K562 (cell line): ENCODE measurements around the gene UBQLN3.

ENCODE experiments used
- FOXM1 ChIP-seq, 2 experiments: fragments of 450-650 bp in 1 of 2; sonication (generic) in 1 of 2; formaldehyde crosslinking in 1 of 2; IDR thresholded peaks; 2 replicates each; pipeline versions ENCODE4 v1.6.1 to v1.9.0; 2017 to 2022; ENCODE audit warnings: low read depth in 2 of 2, mild to moderate bottlenecking in 2 of 2, missing genetic modification reagents in 1 of 2, moderate library complexity in 1 of 2
- PBX2 ChIP-seq, 2 experiments: IDR thresholded peaks in 1 of 2; conservative IDR thresholded peaks in 1 of 2; 2 replicates each; pipeline ENCODE4 v1.6.1; 2016; ENCODE audit warnings: low read depth in 2 of 2, mild to moderate bottlenecking in 1 of 2, missing compliant biosample characterization in 1 of 2, missing genetic modification characterization in 1 of 2, moderate library complexity in 1 of 2
- POLR2A ChIP-seq: fragments of 450-650 bp; conservative IDR thresholded peaks from 2 replicates; pipeline ENCODE4 v1.6.1; 2016
- POLR2AphosphoS5 ChIP-seq: IDR thresholded peaks from 2 replicates; pipeline ENCODE4 v1.6.1; 2011; ENCODE audit warnings: mild to moderate bottlenecking, low read depth, low read length, moderate library complexity; ENCODE audit not compliant: control insufficient read depth, insufficient read depth
- REST ChIP-seq, 2 experiments: fragments of 450-650 bp; formaldehyde crosslinking in 1 of 2; IDR thresholded peaks; 2 replicates each; pipeline versions ENCODE4 v1.4.0 to v1.6.1; 2014 to 2020; ENCODE audit warnings: mild to moderate bottlenecking in 2 of 2, borderline replicate concordance in 1 of 2, low read depth in 1 of 2
- ZC3H8 ChIP-seq: fragments of 450-650 bp; IDR thresholded peaks from 2 replicates; pipeline ENCODE4 v1.6.1; 2017
- TF ChIP-seq, protein P1 (sequence below), 2 experiments: fragments of 200-800 bp in 1 of 2; sonication (Bioruptor generic) in 1 of 2; sonication (generic) in 1 of 2; formaldehyde crosslinking in 1 of 2; IDR thresholded peaks in 1 of 2; conservative IDR thresholded peaks in 1 of 2; 2 replicates each; pipeline versions ENCODE4 v1.5.0 to v1.6.1; 2016 to 2020; ENCODE audit warnings: missing compliant biosample characterization in 1 of 2, missing genetic modification characterization in 1 of 2, missing genetic modification reagents in 1 of 2
- TF ChIP-seq, protein P2 (sequence below): fragments of 450-650 bp; IDR thresholded peaks from 2 replicates; pipeline ENCODE4 v1.6.1; 2016; ENCODE audit warnings: missing biosample characterization, missing genetic modification characterization

- TF ChIP-seq REST (IDR thresholded peaks at IDR 0.05; ENCODE audit: borderline replicate concordance) (no peak), REST (CRISPR knock-in tag; IDR thresholded peaks at IDR 0.05; ENCODE audit: low read depth) (no peak), PBX2 (CRISPR knock-in tag; IDR thresholded peaks at IDR 0.05; ENCODE audit: low read depth) (no peak), PBX2 (tag; conservative IDR thresholded peaks at IDR 0.05; ENCODE audit: low read depth) (no peak), ZC3H8 (no peak), POLR2A (no peak), FOXM1 (IDR thresholded peaks at IDR 0.05; ENCODE audit: low read depth) (no peak), FOXM1 (CRISPR knock-in tag; IDR thresholded peaks at IDR 0.05; ENCODE audit: low read depth) (no peak), POLR2AphosphoS5 (no peak)
- TF ChIP-seq, protein P1, sequence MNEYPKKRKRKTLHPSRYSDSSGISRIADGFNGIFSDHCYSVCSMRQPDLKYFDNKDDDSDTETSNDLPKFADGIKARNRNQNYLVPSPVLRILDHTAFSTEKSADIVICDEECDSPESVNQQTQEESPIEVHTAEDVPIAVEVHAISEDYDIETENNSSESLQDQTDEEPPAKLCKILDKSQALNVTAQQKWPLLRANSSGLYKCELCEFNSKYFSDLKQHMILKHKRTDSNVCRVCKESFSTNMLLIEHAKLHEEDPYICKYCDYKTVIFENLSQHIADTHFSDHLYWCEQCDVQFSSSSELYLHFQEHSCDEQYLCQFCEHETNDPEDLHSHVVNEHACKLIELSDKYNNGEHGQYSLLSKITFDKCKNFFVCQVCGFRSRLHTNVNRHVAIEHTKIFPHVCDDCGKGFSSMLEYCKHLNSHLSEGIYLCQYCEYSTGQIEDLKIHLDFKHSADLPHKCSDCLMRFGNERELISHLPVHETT (CRISPR knock-in tag; conservative IDR thresholded peaks at IDR 0.05 in 1 of 2, IDR thresholded peaks at IDR 0.05 in 1 of 2), result no peak
- TF ChIP-seq, protein P2, sequence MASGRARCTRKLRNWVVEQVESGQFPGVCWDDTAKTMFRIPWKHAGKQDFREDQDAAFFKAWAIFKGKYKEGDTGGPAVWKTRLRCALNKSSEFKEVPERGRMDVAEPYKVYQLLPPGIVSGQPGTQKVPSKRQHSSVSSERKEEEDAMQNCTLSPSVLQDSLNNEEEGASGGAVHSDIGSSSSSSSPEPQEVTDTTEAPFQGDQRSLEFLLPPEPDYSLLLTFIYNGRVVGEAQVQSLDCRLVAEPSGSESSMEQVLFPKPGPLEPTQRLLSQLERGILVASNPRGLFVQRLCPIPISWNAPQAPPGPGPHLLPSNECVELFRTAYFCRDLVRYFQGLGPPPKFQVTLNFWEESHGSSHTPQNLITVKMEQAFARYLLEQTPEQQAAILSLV (tag), result no peak
These were observed 31.7 kb upstream of the UBQLN3 start for GRCh38 chr11:5541427-5541826.
